A673 (cell line): Measurements from ENCODE around the gene SCN4B. TPM values are rescaled to one million over a fixed set of nuclear protein-coding genes. Genes with fewer than 3 reads are reported as not detected.
"Not testable (repeated sequence)": the region's sequence is repeated elsewhere in the genome, so short reads cannot be mapped to it uniquely, and the experiment has no call there.

Experiments
- BruUV-seq: library from RNA; stranded (reverse); fragments of 400-500 nt; replicated peaks from 2 replicates; lab custom pipeline; 2021; lab: Mats Ljungman, UMichigan
- CTCF ChIA-PET: fragments of 300-600 bp; sonication (Branson Sonifier 250); formaldehyde crosslinking; loops from one replicate; lab custom pipeline; 2022; ENCODE audit warnings: antibody characterized with exemption; lab: Charles Lee
- POLR2A ChIA-PET: fragments of 300-600 bp; sonication (Branson Sonifier 250); formaldehyde crosslinking; loops from one replicate; lab custom pipeline; 2022; ENCODE audit warnings: antibody characterized with exemption; ENCODE audit not compliant: low non-redundant PET; lab: Charles Lee
- DNase-seq: peaks from one replicate; pipeline ENCODE4 v3.0.0-alpha.2; 2015; ENCODE audit warnings: low spot score
- H3K27ac ChIP-seq: fragments of 200-600 bp; sonication (generic); 2 replicates; pipeline ENCODE4 v1.5.1; 2016; ENCODE audit warnings: mixed run types, low read depth, mild to moderate bottlenecking, mixed read lengths, antibody characterized with exemption, low read length; ENCODE audit not compliant: poor library complexity, severe bottlenecking
- H3K27me3 ChIP-seq: fragments of 200-600 bp; sonication (generic); replicated peaks from 2 replicates; pipeline ENCODE4 v1.6.1; 2017; ENCODE audit warnings: mixed run types, low read depth, mild to moderate bottlenecking, mixed read lengths, antibody characterized with exemption, low read length; ENCODE audit not compliant: insufficient read depth, poor library complexity
- H3K36me3 ChIP-seq: fragments of 200-600 bp; sonication (generic); 2 replicates; pipeline ENCODE4 v1.6.1; 2016; ENCODE audit warnings: mixed run types, mild to moderate bottlenecking, mixed read lengths, antibody characterized with exemption, low read length; ENCODE audit not compliant: insufficient read depth, poor library complexity, severe bottlenecking
- H3K4me1 ChIP-seq: fragments of 200-600 bp; sonication (generic); 2 replicates; pipeline ENCODE4 v1.6.1; 2017; ENCODE audit warnings: mixed run types, mild to moderate bottlenecking, mixed read lengths, antibody characterized with exemption, low read length; ENCODE audit not compliant: insufficient read depth, poor library complexity, severe bottlenecking
- H3K4me3 ChIP-seq: fragments of 200-600 bp; sonication (generic); 2 replicates; pipeline ENCODE4 v1.5.1; 2016; ENCODE audit warnings: low read depth, mixed run types, mild to moderate bottlenecking, mixed read lengths, low read length; ENCODE audit not compliant: poor library complexity, severe bottlenecking
- H3K9me3 ChIP-seq: fragments of 200-600 bp; sonication (generic); 2 replicates; pipeline ENCODE4 v1.6.1; 2016; ENCODE audit warnings: mixed run types, low read depth, mild to moderate bottlenecking, mixed read lengths, antibody characterized with exemption, low read length; ENCODE audit not compliant: poor library complexity, severe bottlenecking
- EZH2 ChIP-seq: fragments of 200-600 bp; sonication (generic); IDR thresholded peaks from 2 replicates; pipeline ENCODE4 v1.6.1; 2017; ENCODE audit warnings: borderline replicate concordance, low read depth, mild to moderate bottlenecking, mixed read lengths, antibody characterized with exemption, low read length; ENCODE audit not compliant: poor library complexity, severe bottlenecking
- intact Hi-C: fragments of 100-400 bp; cut with micrococcal nuclease; formaldehyde crosslinking; loops from one replicate; pipeline ENCODE4 v1.10.0; 2022; ENCODE audit not compliant: unreplicated experiment
- total RNA-seq: library from RNA; stranded (reverse); gene quantifications from 2 replicates; pipeline ENCODE4 v1.2.3, GENCODE V29; 2021
- TF ChIP-seq, protein P1 (sequence below): fragments of 300-800, 200-600 bp; sonication (generic); conservative IDR thresholded peaks from 2 replicates; pipeline ENCODE4 v1.5.1; 2017; ENCODE audit warnings: low read depth, mild to moderate bottlenecking, antibody characterized with exemption, low read length, moderate library complexity, mixed read lengths

SCN4B gene
- total RNA-seq, 1 experiment from 2014 or later: 1.8 TPM

DNA sequence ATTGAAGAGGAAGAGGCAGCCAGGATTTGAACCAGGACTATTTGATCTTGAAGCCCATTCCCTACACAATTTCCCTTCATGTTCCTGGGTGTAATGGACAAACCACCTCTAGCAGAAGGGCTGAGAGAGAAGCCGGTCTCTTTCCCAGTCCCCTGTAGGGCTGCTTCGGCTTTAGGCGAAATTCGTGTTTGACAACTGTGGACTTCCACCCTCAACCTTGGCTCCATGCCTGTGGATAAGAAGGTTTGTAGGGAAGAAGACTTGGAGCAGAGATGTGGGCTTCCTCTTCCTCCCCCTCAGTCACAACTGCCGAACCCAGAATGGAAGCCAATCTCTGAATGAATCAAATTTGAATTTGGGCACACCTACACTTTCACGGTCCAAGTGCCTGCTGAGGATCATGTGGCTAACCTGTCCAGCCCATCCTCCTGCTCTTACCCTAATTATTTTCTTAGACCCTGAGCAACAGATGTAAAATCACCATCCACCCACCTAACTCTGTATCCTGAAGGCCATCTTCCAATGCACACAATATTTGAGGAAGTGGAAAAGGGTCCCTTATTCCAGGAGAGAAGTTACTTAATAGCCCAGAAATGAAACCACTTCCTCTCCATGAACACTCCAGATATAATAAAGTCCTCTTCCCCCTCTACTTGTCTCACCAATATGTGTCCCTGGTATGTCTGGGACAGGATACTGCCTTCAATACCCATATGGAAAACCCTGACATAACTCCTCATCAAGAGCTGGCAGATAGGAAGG is 33.9 kb upstream of the SCN4B start:
- no TSS peak for BruUV-seq
- POLR2A ChIA-PET: no interaction called here
- H3K36me3 ChIP-seq: no peaks in the 10 kb centered on the region
- DNase-seq: no peak
- peaks cover 14% of the 10 kb centered on the region for H3K27me3 ChIP-seq
- intact Hi-C loops: no loop called here
- H3K9me3 ChIP-seq: no peaks in the 10 kb centered on the region
- CTCF ChIA-PET: no interaction called here
- no peak for TF ChIP-seq EZH2
- TF ChIP-seq, protein P1, sequence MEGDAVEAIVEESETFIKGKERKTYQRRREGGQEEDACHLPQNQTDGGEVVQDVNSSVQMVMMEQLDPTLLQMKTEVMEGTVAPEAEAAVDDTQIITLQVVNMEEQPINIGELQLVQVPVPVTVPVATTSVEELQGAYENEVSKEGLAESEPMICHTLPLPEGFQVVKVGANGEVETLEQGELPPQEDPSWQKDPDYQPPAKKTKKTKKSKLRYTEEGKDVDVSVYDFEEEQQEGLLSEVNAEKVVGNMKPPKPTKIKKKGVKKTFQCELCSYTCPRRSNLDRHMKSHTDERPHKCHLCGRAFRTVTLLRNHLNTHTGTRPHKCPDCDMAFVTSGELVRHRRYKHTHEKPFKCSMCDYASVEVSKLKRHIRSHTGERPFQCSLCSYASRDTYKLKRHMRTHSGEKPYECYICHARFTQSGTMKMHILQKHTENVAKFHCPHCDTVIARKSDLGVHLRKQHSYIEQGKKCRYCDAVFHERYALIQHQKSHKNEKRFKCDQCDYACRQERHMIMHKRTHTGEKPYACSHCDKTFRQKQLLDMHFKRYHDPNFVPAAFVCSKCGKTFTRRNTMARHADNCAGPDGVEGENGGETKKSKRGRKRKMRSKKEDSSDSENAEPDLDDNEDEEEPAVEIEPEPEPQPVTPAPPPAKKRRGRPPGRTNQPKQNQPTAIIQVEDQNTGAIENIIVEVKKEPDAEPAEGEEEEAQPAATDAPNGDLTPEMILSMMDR: no peak
- H3K27ac ChIP-seq: no peak overlapping the region
- H3K4me1 ChIP-seq: no peaks in the 10 kb centered on the region
- no peak overlapping the region for H3K4me3 ChIP-seq

DNA sequence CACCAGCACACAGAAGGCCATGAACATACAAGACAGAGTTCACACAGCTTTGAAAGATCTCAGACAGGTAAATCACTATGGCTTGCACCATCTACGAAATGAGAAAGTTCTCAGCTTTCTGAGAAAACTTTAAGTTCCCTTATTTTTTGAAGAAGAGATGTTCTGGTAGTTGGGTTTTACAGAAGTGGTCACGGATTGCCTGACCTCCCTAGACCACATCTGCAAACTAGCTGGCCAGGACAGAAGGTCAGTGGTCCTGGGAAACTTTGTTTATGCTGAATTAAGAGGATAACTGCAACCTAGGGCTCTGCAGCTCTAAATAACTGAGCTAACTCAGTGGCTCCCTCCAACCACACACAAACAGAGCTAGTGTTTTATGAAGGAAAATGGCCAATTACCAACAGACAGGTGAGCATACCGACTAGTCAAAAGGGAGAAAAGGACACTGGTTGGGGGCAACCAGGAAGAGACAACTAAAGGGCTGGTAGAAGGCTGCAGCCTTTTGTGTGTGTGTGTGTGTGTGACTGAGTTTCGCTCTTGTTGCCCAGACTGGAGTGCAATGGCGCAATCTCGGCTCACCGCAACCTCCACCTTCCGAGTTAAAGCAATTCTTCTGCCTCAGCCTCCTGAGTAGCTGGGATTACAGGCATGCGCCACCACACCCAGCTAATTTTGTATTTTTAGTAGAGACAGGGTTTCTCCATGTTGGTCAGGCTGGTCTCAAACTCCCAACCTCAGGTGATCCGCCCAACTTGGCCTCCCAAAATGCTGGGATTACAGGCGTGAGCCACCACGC is 32.4 kb upstream of the SCN4B start:
- TF ChIP-seq EZH2: no peak
- TF ChIP-seq, protein P1: no peak
- Histone ChIP-seq H3K27me3 (peaks cover 14% of the 10 kb centered on the region), H3K4me3 (no peak overlapping the region), H3K9me3 (no peaks in the 10 kb centered on the region), H3K36me3 (no peaks in the 10 kb centered on the region), H3K27ac (no peak overlapping the region), H3K4me1 (no peaks in the 10 kb centered on the region)
- no TSS peak for BruUV-seq
- CTCF ChIA-PET: interaction anchor here (0.6 kb wide), 1 partner anchor 14 kb away, joined by 5 read pairs; no protein-coding TSS in a partner anchor
- DNase-seq: no peak
- intact Hi-C loops: no loop called here
- POLR2A ChIA-PET: no interaction called here

DNA sequence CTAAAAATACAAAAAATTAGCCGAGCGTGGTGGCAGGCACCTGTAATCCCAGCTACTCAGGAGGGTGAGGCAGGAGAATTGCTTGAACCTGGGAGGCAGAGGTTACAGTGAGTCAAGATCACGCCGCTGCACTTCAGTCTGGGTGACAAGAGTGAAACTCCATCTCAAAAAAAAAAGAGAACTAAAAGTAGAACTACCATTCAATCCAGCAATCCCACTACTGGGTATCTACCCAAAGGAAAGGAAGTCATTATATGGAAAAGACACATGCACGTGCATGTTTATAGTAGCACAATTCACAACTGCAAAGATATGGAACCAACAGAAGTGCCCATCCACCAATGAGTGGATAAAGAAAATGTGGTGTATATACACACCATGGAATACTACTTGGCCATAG is 31.1 kb upstream of the SCN4B start:
- BruUV-seq, CTCF ChIA-PET, H3K4me3 ChIP-seq, H3K4me1 ChIP-seq, POLR2A ChIA-PET, H3K27ac ChIP-seq, H3K9me3 ChIP-seq, intact Hi-C loops, DNase-seq, H3K36me3 ChIP-seq: not testable (repeated sequence)
- peaks cover 14% of the 10 kb centered on the region for H3K27me3 ChIP-seq
